HepG2 (cell line): Measurements from ENCODE around the gene NAA38. TPM values are rescaled to one million over a fixed set of nuclear protein-coding genes. Genes with fewer than 3 reads are reported as not detected.

Source experiments
- ATAC-seq: fragments of 200-7000 bp; cut with Tn5 transposase; 3 replicates; pipeline ENCODE4 v1.9.1; 2020; ENCODE audit warnings: mild to moderate bottlenecking, moderate library complexity
- BruUV-seq: library from RNA; stranded (reverse); fragments of 400-500 nt; replicated peaks from 2 replicates; lab custom pipeline; 2021; lab: Mats Ljungman, UMichigan
- CTCF ChIA-PET: fragments of 300-600 bp; formaldehyde crosslinking; extraction: SDS; loops from one replicate; lab custom pipeline; 2021; ENCODE audit warnings: low total read pairs, inconsistent platforms, low intra/inter-chr PET ratio; lab: Yijun Ruan, JAX
- POLR2A ChIA-PET: fragments of 350-600 bp; sonication (Branson Sonifier 250); formaldehyde crosslinking; loops from one replicate; lab custom pipeline; 2020; ENCODE audit warnings: antibody characterized with exemption, inconsistent platforms; lab: Yijun Ruan, JAX
- DNase-seq: peaks from one replicate; pipeline ENCODE4 v3.0.0-alpha.2; 2015; ENCODE audit warnings: low spot score
- FAIRE-seq: peaks from 3 replicates; lab custom pipeline; 2011; peaks lifted over from hg19 to GRCh38; lab: Jason Lieb, UNC
- H2AFZ ChIP-seq: one replicate; pipeline ENCODE4 v1.6.1; 2011; ENCODE audit warnings: low read length, inconsistent platforms
- H3K27ac ChIP-seq: fragments of 300-600 bp; 3 replicates; pipeline ENCODE4 v1.8.0; 2011; ENCODE audit warnings: mixed run types, mild to moderate bottlenecking, mixed read lengths, low read length, inconsistent platforms; ENCODE audit not compliant: insufficient read depth; ENCODE audit errors: extremely low read length
- H3K27me3 ChIP-seq, 2 experiments: fragments of 200-600 bp in 1 of 2; 2 replicates in 1 of 2; 3 replicates in 1 of 2; pipeline versions ENCODE4 v1.6.0 to v1.8.0; 2011; ENCODE audit warnings: low read length in 2 of 2, mild to moderate bottlenecking in 2 of 2, moderate library complexity in 2 of 2, inconsistent platforms in 1 of 2; ENCODE audit not compliant: insufficient read depth in 2 of 2, control insufficient read depth in 1 of 2
- H3K36me3 ChIP-seq, 2 experiments: fragments of 200-600 bp in 1 of 2; replicated peaks in 1 of 2; 2 replicates in 1 of 2; 3 replicates in 1 of 2; pipeline versions ENCODE4 v1.5.1 to v1.8.0; 2011; ENCODE audit warnings: low read length in 2 of 2, inconsistent platforms in 1 of 2; ENCODE audit not compliant: insufficient read depth in 2 of 2, control insufficient read depth in 1 of 2
- H3K4me1 ChIP-seq: 2 replicates; pipeline ENCODE4 v1.5.1; 2012; ENCODE audit warnings: low read length, inconsistent platforms; ENCODE audit not compliant: insufficient read depth
- H3K4me2 ChIP-seq: 2 replicates; pipeline ENCODE4 v1.6.0; 2011; ENCODE audit warnings: low read depth, low read length, inconsistent platforms
- H3K4me3 ChIP-seq, 3 experiments: fragments of 200-600 bp in 1 of 3; sonication (generic), shearing (Covaris generic) in 1 of 3; replicated peaks in 1 of 3; 2 replicates each; pipeline ENCODE4 v1.5.1; 2011 to 2016; ENCODE audit warnings: low read length in 3 of 3, inconsistent platforms in 2 of 3, low read depth in 2 of 3, mild to moderate bottlenecking in 2 of 3, control low read depth in 1 of 3, mixed read lengths in 1 of 3; ENCODE audit not compliant: insufficient read depth in 1 of 3
- H3K79me2 ChIP-seq: one replicate; pipeline ENCODE4 v1.6.1; 2011; ENCODE audit warnings: low read length, inconsistent platforms; ENCODE audit not compliant: insufficient read depth
- H3K9ac ChIP-seq: 2 replicates; pipeline ENCODE4 v1.6.0; 2011; ENCODE audit warnings: mild to moderate bottlenecking, low read depth, low read length, inconsistent platforms; ENCODE audit not compliant: insufficient read depth
- H3K9me3 ChIP-seq: 2 replicates; pipeline ENCODE4 v1.5.1; 2012; ENCODE audit warnings: mild to moderate bottlenecking, low read length
- H4K20me1 ChIP-seq: 2 replicates; pipeline ENCODE4 v1.6.0; 2011; ENCODE audit warnings: inconsistent platforms, mild to moderate bottlenecking, low read length, moderate library complexity; ENCODE audit not compliant: insufficient read depth
- ATF2 ChIP-seq: sonication (generic); formaldehyde crosslinking; IDR thresholded peaks from 2 replicates; pipeline ENCODE4 v1.4.0; 2020; ENCODE audit warnings: missing genetic modification reagents
- CBX2 ChIP-seq, 2 experiments: fragments of 200-600 bp in 1 of 2; sonication (generic); formaldehyde crosslinking in 1 of 2; IDR thresholded peaks; 2 replicates each; pipeline versions ENCODE4 v1.7.0 to v1.8.1; 2018 to 2022; ENCODE audit warnings: low read depth in 2 of 2, low read length in 1 of 2, mild to moderate bottlenecking in 1 of 2, missing genetic modification reagents in 1 of 2
- EHMT2 ChIP-seq: fragments of 200-600 bp; sonication (generic); IDR thresholded peaks from 2 replicates; pipeline ENCODE4 v1.7.0; 2017; ENCODE audit warnings: antibody characterized with exemption, low read depth, low read length, borderline replicate concordance
- FOXK1 ChIP-seq: sonication (generic); formaldehyde crosslinking; IDR thresholded peaks from 2 replicates; pipeline ENCODE4 v1.4.0; 2020; ENCODE audit warnings: low read depth, missing genetic modification reagents, borderline replicate concordance
- FUBP1 ChIP-seq: sonication (generic); formaldehyde crosslinking; IDR thresholded peaks from 2 replicates; pipeline ENCODE4 v1.5.1; 2020; ENCODE audit warnings: missing genetic modification reagents, mild to moderate bottlenecking, borderline replicate concordance
- NR3C1 ChIP-seq: sonication (generic); formaldehyde crosslinking; IDR thresholded peaks from 2 replicates; pipeline ENCODE4 v1.4.0; 2020; ENCODE audit warnings: missing genetic modification reagents
- PITX1 ChIP-seq: sonication (generic); formaldehyde crosslinking; IDR thresholded peaks from 2 replicates; pipeline ENCODE4 v1.5.1; 2020; ENCODE audit warnings: mild to moderate bottlenecking, missing genetic modification reagents
- RBAK ChIP-seq: sonication (generic); formaldehyde crosslinking; IDR thresholded peaks from 2 replicates; pipeline ENCODE4 v1.5.1; 2020; ENCODE audit warnings: mild to moderate bottlenecking, missing genetic modification reagents
- RBM22 ChIP-seq: fragments of 200-400 bp; formaldehyde crosslinking; optimal IDR thresholded peaks from 2 replicates; pipeline ENCODE3; 2017; ENCODE audit warnings: mild to moderate bottlenecking, low read length, moderate library complexity
- REPIN1 ChIP-seq: sonication (generic); formaldehyde crosslinking; IDR thresholded peaks from 2 replicates; pipeline ENCODE4 v1.8.0; 2022; ENCODE audit warnings: missing genetic modification reagents, low read depth, mild to moderate bottlenecking, borderline replicate concordance
- SATB2 ChIP-seq: sonication (generic); formaldehyde crosslinking; IDR thresholded peaks from 2 replicates; pipeline ENCODE4 v1.5.0; 2020; ENCODE audit warnings: missing genetic modification reagents
- ZBTB3 ChIP-seq: sonication (generic); formaldehyde crosslinking; IDR thresholded peaks from 2 replicates; pipeline ENCODE4 v1.4.0; 2020; ENCODE audit warnings: low read depth, mild to moderate bottlenecking, moderate library complexity, missing genetic modification reagents, borderline replicate concordance
- ZNF496 ChIP-seq: sonication (generic); formaldehyde crosslinking; IDR thresholded peaks from 2 replicates; pipeline ENCODE4 v1.8.1; 2023; ENCODE audit warnings: mild to moderate bottlenecking, moderate library complexity, missing genetic modification reagents; ENCODE audit not compliant: insufficient replicate concordance
- ZNF570 ChIP-seq: sonication (generic); formaldehyde crosslinking; IDR thresholded peaks from 2 replicates; pipeline ENCODE4 v1.4.0; 2020; ENCODE audit warnings: mild to moderate bottlenecking, missing genetic modification reagents, borderline replicate concordance
- WGBS: methylation state at CpG from one replicate; pipeline ENCODE4 v1.1.6; 2017; ENCODE audit warnings: low lambda C conversion rate; 5-methylcytosine and 5-hydroxymethylcytosine counted together
- in situ Hi-C: cut with HindIII; loops from 2 replicates; pipeline ENCODE4 v1.10.0; 2017; ENCODE audit warnings: low pct_unique_long_range_greater_than_20kb; ENCODE audit not compliant: extremely low pct_ligation_motif_present
- intact Hi-C: fragments of 100-400 bp; cut with micrococcal nuclease; formaldehyde crosslinking; loops from one replicate; pipeline ENCODE4 v1.10.0; 2022; ENCODE audit not compliant: unreplicated experiment
- polyA plus RNA-seq, 8 experiments: library from polyadenylated mRNA; depleted of rRNA in 3 of 8; stranded (reverse) in 7 of 8; unstranded in 1 of 8; fragments of >200 nt; fragmentation: Illumina TruSeq in 4 of 8; extraction: Trizol in 4 of 8; gene quantifications; 2 replicates each; pipeline versions ENCODE4 v1.2.1 to v1.2.3, GENCODE V29; 2011 to 2016; ENCODE audit warnings: low read depth in 4 of 8, missing spikeins in 1 of 8, mixed read lengths in 1 of 8; ENCODE audit not compliant: insufficient read depth in 1 of 8
- total RNA-seq, 5 experiments: library from RNA; depleted of rRNA; stranded (reverse); fragments of >200 nt; fragmentation: Illumina TruSeq; extraction: Trizol; gene quantifications; 2 replicates each; pipeline ENCODE4 v1.2.3, GENCODE V29; 2016; ENCODE audit warnings: low read depth in 1 of 5

Gene NAA38
- total and polyA plus RNA-seq, 2 of the 13 experiments (the other 11 are each of a cell fraction or from before 2014, with no cell fraction given), result 46.9 to 91.6 TPM

GRCh38 chr17:7857713-7858521 is 558 bp upstream of the NAA38 start, which contains the start of gene CYB5D1 (continued):
- TF ChIP-seq NR3C1 (CRISPR knock-in tag) (no peak), SATB2 (CRISPR knock-in tag) (no peak)

- ChIA-PET POLR2A (interaction anchor here (1.0 to 3.1 kb wide), 13 partner anchors 12 to 365 kb away, joined by 3 to 104 read pairs (median 5); partner anchors contain the start of genes CHD3, KDM6B, RNF227 and TP53), CTCF (interaction anchor here (3.3 kb wide), 1 partner anchor 33 kb away, joined by 9 read pairs; no protein-coding TSS in a partner anchor)
- TF ChIP-seq RBAK (CRISPR knock-in tag) (no peak), REPIN1 (no peak), ZNF570 (no peak), EHMT2 (no peak), RBM22 (peak; percentile 76), ZBTB3 (CRISPR knock-in tag) (no peak), CBX2 (IDR thresholded peaks at IDR 0.05; ENCODE audit: low read depth, low read length) (no peak), CBX2 (CRISPR knock-in tag; IDR thresholded peaks at IDR 0.05; ENCODE audit: low read depth) (no peak), ZNF496 (CRISPR knock-in tag) (no peak), FOXK1 (CRISPR knock-in tag) (no peak), PITX1 (CRISPR knock-in tag) (no peak), ATF2 (no peak), FUBP1 (CRISPR knock-in tag) (0 out of 2 replicates have a peak, but pooled peaks have one; percentile 3)
Observed at GRCh38 chr17:7856011-7856810, 1.1 kb downstream of the NAA38 start.

More at GRCh38 chr17:7856011-7856810, 1.1 kb downstream of the NAA38 start:
- Histone ChIP-seq H3K4me3 (peak overlapping the region; percentile 59 to 83 (median 83)), H3K79me2 (peaks cover 8% of the 10 kb centered on the region), H3K4me1 (peaks cover 41% of the 10 kb centered on the region), H2AFZ (no peak overlapping the region), H3K27me3 (no peaks in the 10 kb centered on the region; a peak in 1 of 5 replicates), H3K4me2 (peak overlapping the region; percentile 98), H3K27ac (peak overlapping the region; percentile 94), H3K9ac (peak overlapping the region; percentile 80), H3K36me3 (peaks cover 9 to 18% of the 10 kb centered on the region in 2 experiments; a peak in 4 of 5 replicates), H3K9me3 (no peaks in the 10 kb centered on the region), H4K20me1 (peaks cover 4% of the 10 kb centered on the region)
- in situ Hi-C loops, result loop anchor here (5.0 kb wide), 1 partner anchor 41 kb away; no protein-coding TSS in a partner anchor
- no peak for DNase-seq
- intact Hi-C loops, result loop anchor here (2.0 kb wide), 1 partner anchor 19 kb away; no protein-coding TSS in a partner anchor
- 47% methylated on average over 16 of the region's 29 CpGs for WGBS
- BruUV-seq, result no TSS peak
- no peak for FAIRE-seq
- ATAC-seq, result peak; percentile 0; the same call in 2 of the 3 replicates
